HepG2 (cell line): ENCODE data around the gene FDPS. TPM values are rescaled to one million over a fixed set of nuclear protein-coding genes. Genes with fewer than 3 reads are reported as not detected.

ENCODE experiments used
- BCLAF1 ChIP-seq: fragments of 450-650 bp; IDR thresholded peaks from 2 replicates; pipeline ENCODE4 v1.6.1; 2017; ENCODE audit warnings: mild to moderate bottlenecking
- CREBL2 ChIP-seq: sonication (generic); formaldehyde crosslinking; IDR thresholded peaks from 2 replicates; pipeline ENCODE4 v1.8.1; 2023; ENCODE audit warnings: missing genetic modification reagents, mild to moderate bottlenecking, borderline replicate concordance
- GPBP1L1 ChIP-seq: sonication (generic); formaldehyde crosslinking; IDR thresholded peaks from 2 replicates; pipeline ENCODE4 v1.5.0; 2020; ENCODE audit warnings: mild to moderate bottlenecking, missing genetic modification reagents
- HES4 ChIP-seq: sonication (generic); formaldehyde crosslinking; IDR thresholded peaks from 2 replicates; pipeline ENCODE4 v1.9.0; 2021; ENCODE audit warnings: mild to moderate bottlenecking, missing genetic modification reagents, borderline replicate concordance
- HNF1B ChIP-seq: sonication (generic); formaldehyde crosslinking; IDR thresholded peaks from 2 replicates; pipeline ENCODE4 v1.5.1; 2020; ENCODE audit warnings: mild to moderate bottlenecking, moderate library complexity, missing genetic modification reagents
- IRF2 ChIP-seq: IDR thresholded peaks from 2 replicates; pipeline ENCODE4 v1.6.1; 2018; ENCODE audit warnings: missing genetic modification reagents, missing compliant biosample characterization
- KLF13 ChIP-seq: sonication (generic); formaldehyde crosslinking; IDR thresholded peaks from 2 replicates; pipeline ENCODE4 v1.4.0; 2020; ENCODE audit warnings: mild to moderate bottlenecking, missing genetic modification reagents
- KMT2B ChIP-seq: IDR thresholded peaks from 2 replicates; pipeline ENCODE4 v1.6.1; 2016; ENCODE audit warnings: missing genetic modification reagents, missing compliant biosample characterization
- MZF1 ChIP-seq: sonication (generic); formaldehyde crosslinking; IDR thresholded peaks from 2 replicates; pipeline ENCODE4 v1.8.1; 2023; ENCODE audit warnings: mild to moderate bottlenecking, missing genetic modification reagents, borderline replicate concordance
- NFYC ChIP-seq: IDR thresholded peaks from 2 replicates; pipeline ENCODE4 v1.6.1; 2016; ENCODE audit warnings: missing genetic modification reagents, missing compliant biosample characterization
- RXRB ChIP-seq: IDR thresholded peaks from 2 replicates; pipeline ENCODE4 v1.6.1; 2016; ENCODE audit warnings: borderline replicate concordance, missing genetic modification reagents, missing compliant biosample characterization
- SNAPC2 ChIP-seq: sonication (generic); formaldehyde crosslinking; IDR thresholded peaks from 2 replicates; pipeline ENCODE4 v1.8.1; 2022; ENCODE audit warnings: mild to moderate bottlenecking, missing genetic modification reagents
- TFDP2 ChIP-seq: sonication (generic); formaldehyde crosslinking; IDR thresholded peaks from 2 replicates; pipeline ENCODE4 v1.4.0; 2020; ENCODE audit warnings: missing genetic modification reagents
- ZFP91 ChIP-seq: sonication (generic); formaldehyde crosslinking; IDR thresholded peaks from 2 replicates; pipeline ENCODE4 v1.9.0; 2022; ENCODE audit warnings: missing genetic modification reagents, mild to moderate bottlenecking, borderline replicate concordance
- ZMYM2 ChIP-seq: sonication (generic); formaldehyde crosslinking; IDR thresholded peaks from 2 replicates; pipeline ENCODE4 v1.8.0; 2022; ENCODE audit warnings: mild to moderate bottlenecking, missing genetic modification reagents
- ZMYM4 ChIP-seq: sonication (generic); formaldehyde crosslinking; IDR thresholded peaks from 2 replicates; pipeline ENCODE4 v1.8.1; 2023; ENCODE audit warnings: mild to moderate bottlenecking, missing genetic modification reagents
- ZNF232 ChIP-seq: sonication (generic); formaldehyde crosslinking; IDR thresholded peaks from 2 replicates; pipeline ENCODE4 v1.4.0; 2020; ENCODE audit warnings: missing genetic modification reagents, borderline replicate concordance
- ZNF333 ChIP-seq: sonication (generic); formaldehyde crosslinking; IDR thresholded peaks from 2 replicates; pipeline ENCODE4 v1.4.0; 2020; ENCODE audit warnings: mild to moderate bottlenecking, missing genetic modification reagents, borderline replicate concordance
- ZNF335 ChIP-seq: sonication (generic); formaldehyde crosslinking; IDR thresholded peaks from 2 replicates; pipeline ENCODE4 v1.4.0; 2020; ENCODE audit warnings: missing genetic modification reagents
- polyA plus RNA-seq, 8 experiments: library from polyadenylated mRNA; depleted of rRNA in 3 of 8; stranded (reverse) in 7 of 8; unstranded in 1 of 8; fragments of >200 nt; fragmentation: Illumina TruSeq in 4 of 8; extraction: Trizol in 4 of 8; gene quantifications; 2 replicates each; pipeline versions ENCODE4 v1.2.1 to v1.2.3, GENCODE V29; 2011 to 2016; ENCODE audit warnings: low read depth in 4 of 8, missing spikeins in 1 of 8, mixed read lengths in 1 of 8; ENCODE audit not compliant: insufficient read depth in 1 of 8
- total RNA-seq, 5 experiments: library from RNA; depleted of rRNA; stranded (reverse); fragments of >200 nt; fragmentation: Illumina TruSeq; extraction: Trizol; gene quantifications; 2 replicates each; pipeline ENCODE4 v1.2.3, GENCODE V29; 2016; ENCODE audit warnings: low read depth in 1 of 5

The FDPS gene
- total and polyA plus RNA-seq, 2 of the 13 experiments (the other 11 are each of a cell fraction or from before 2014, with no cell fraction given): 264 to 519 TPM

- peak; percentile 79; the same call in 1 of the 2 replicates for TF ChIP-seq HES4 (CRISPR knock-in tag)
- TF ChIP-seq ZNF333 (CRISPR knock-in tag): no peak
- no peak for TF ChIP-seq GPBP1L1
- TF ChIP-seq SNAPC2: no peak; the same call in 1 of the 2 replicates
- no peak for TF ChIP-seq ZNF232
- TF ChIP-seq ZFP91 (CRISPR knock-in tag): peak; percentile 72
- 0 out of 2 replicates have a peak, but pooled peaks have one; percentile 31 for TF ChIP-seq ZMYM2 (CRISPR knock-in tag)
- TF ChIP-seq RXRB (CRISPR knock-in tag): 0 out of 2 replicates have a peak, but pooled peaks have one; percentile 37
- TF ChIP-seq HNF1B (CRISPR knock-in tag): peak; percentile 96
- TF ChIP-seq KLF13 (CRISPR knock-in tag): no peak
- peak; percentile 86 for TF ChIP-seq KMT2B (CRISPR knock-in tag)
- no peak for TF ChIP-seq MZF1 (CRISPR knock-in tag)
- no peak for TF ChIP-seq BCLAF1
- TF ChIP-seq TFDP2 (CRISPR knock-in tag): peak; percentile 91
- peak; percentile 56; the same call in 1 of the 2 replicates for TF ChIP-seq IRF2
- TF ChIP-seq ZMYM4: peak; percentile 76
- TF ChIP-seq NFYC (CRISPR knock-in tag): peak; percentile 73
- TF ChIP-seq CREBL2: no peak
- no peak for TF ChIP-seq ZNF335
These were observed 35.1 kb upstream of the FDPS start, which contains the start of gene CLK2 (continued) for GRCh38 chr1:155273343-155274245.
